ENCODE results near the gene AXL. TPM values are rescaled to one million over a fixed set of nuclear protein-coding genes. Genes with fewer than 3 reads are reported as not detected.
A peak's percentile ranks its signal among the peaks of the same experiment; 100 is the strongest.
"Not testable (repeated sequence)": the region's sequence is repeated elsewhere in the genome, so short reads cannot be mapped to it uniquely, and the experiment has no call there.

Gene AXL
- total RNA-seq, 1 donor from 2014 or later, result 250 TPM

DNA sequence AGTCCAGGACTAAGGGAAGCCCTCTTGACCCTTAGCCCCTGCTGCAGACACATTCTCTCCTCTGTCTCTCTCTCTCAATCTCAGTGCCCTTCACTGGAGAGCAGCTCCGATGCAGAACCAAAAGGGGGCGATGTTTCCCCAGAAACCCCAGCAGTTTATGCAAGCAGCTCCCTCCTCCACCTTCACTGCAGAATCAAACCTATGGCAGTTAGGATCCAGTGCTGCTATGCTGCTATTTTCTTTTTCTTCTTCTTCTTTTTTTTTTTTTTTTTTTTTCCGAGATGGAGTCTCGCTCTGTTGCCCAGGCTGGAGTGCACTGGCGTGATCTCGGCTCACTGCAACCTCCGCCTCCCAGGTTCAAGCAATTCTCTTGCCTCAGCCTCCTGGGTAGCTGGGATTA, 14.7 kb upstream of the AXL start:
- not testable (repeated sequence) for H3K27ac Mint-ChIP-seq (ENCODE audit: unreplicated experiment); H3K27me3 Mint-ChIP-seq (ENCODE audit: unreplicated experiment); H3K4me1 Mint-ChIP-seq (ENCODE audit: unreplicated experiment); H3K9me3 Mint-ChIP-seq (ENCODE audit: unreplicated experiment); H3K36me3 Mint-ChIP-seq (ENCODE audit: unreplicated experiment); H3K4me3 Mint-ChIP-seq (ENCODE audit: unreplicated experiment)
- DNase-seq (ENCODE audit: extremely low spot score, unreplicated experiment), result peak; percentile 93
- TF ChIP-seq, protein P1, sequence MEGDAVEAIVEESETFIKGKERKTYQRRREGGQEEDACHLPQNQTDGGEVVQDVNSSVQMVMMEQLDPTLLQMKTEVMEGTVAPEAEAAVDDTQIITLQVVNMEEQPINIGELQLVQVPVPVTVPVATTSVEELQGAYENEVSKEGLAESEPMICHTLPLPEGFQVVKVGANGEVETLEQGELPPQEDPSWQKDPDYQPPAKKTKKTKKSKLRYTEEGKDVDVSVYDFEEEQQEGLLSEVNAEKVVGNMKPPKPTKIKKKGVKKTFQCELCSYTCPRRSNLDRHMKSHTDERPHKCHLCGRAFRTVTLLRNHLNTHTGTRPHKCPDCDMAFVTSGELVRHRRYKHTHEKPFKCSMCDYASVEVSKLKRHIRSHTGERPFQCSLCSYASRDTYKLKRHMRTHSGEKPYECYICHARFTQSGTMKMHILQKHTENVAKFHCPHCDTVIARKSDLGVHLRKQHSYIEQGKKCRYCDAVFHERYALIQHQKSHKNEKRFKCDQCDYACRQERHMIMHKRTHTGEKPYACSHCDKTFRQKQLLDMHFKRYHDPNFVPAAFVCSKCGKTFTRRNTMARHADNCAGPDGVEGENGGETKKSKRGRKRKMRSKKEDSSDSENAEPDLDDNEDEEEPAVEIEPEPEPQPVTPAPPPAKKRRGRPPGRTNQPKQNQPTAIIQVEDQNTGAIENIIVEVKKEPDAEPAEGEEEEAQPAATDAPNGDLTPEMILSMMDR (IDR thresholded peaks at IDR 0.05), result peak; percentile 93

DNA sequence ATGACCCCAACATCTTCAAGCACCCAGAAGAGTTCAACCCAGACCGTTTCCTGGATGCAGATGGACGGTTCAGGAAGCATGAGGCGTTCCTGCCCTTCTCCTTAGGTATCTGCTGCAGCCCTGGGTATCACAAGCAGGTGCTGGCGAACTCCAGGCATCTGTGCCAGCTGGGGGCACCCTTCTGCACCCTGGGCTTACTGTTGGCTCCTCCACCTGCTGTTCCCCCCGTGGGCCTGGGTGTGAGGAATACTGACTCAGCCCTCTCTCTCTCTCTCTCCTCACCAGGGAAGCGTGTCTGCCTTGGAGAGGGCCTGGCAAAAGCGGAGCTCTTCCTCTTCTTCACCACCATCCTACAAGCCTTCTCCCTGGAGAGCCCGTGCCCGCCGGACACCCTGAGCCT, 13.0 kb upstream of the AXL start:
- H3K9me3 Mint-ChIP-seq (ENCODE audit: unreplicated experiment), result no peaks in the 10 kb centered on the region
- TF ChIP-seq, protein P1 (IDR thresholded peaks at IDR 0.05), result no peak
- no peak overlapping the region for H3K27ac Mint-ChIP-seq (ENCODE audit: unreplicated experiment)
- no peak for DNase-seq (ENCODE audit: extremely low spot score, unreplicated experiment)
- H3K4me3 Mint-ChIP-seq (ENCODE audit: unreplicated experiment), result no peak overlapping the region
- no peaks in the 10 kb centered on the region for H3K27me3 Mint-ChIP-seq (ENCODE audit: unreplicated experiment)
- no peaks in the 10 kb centered on the region for H3K36me3 Mint-ChIP-seq (ENCODE audit: unreplicated experiment)
- peaks cover 1% of the 10 kb centered on the region for H3K4me1 Mint-ChIP-seq (ENCODE audit: unreplicated experiment)

DNA sequence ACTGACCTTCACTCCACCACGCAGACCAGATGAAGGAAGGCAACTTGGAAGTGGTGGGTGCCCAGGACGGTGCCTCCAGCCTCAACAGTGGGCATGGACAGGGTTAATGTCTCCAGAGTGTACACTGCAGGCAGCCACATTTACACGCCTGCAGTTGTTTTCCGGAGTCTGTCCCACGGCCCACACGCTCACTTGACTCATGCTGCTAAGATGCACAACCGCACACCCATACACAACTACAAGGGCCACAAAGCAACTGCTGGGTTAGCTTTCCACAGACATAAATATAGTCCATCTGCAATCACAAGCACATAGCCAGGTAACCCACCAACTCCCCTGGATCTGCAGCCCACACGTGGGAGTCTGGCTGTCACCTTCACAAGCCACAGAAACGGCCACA, 12.6 kb upstream of the AXL start:
- no peak overlapping the region for H3K4me3 Mint-ChIP-seq (ENCODE audit: unreplicated experiment)
- TF ChIP-seq, protein P1 (IDR thresholded peaks at IDR 0.05), result no peak
- no peak overlapping the region for H3K27ac Mint-ChIP-seq (ENCODE audit: unreplicated experiment)
- no peaks in the 10 kb centered on the region for H3K4me1 Mint-ChIP-seq (ENCODE audit: unreplicated experiment)
- H3K36me3 Mint-ChIP-seq (ENCODE audit: unreplicated experiment), result no peaks in the 10 kb centered on the region
- H3K9me3 Mint-ChIP-seq (ENCODE audit: unreplicated experiment), result no peaks in the 10 kb centered on the region
- H3K27me3 Mint-ChIP-seq (ENCODE audit: unreplicated experiment), result no peaks in the 10 kb centered on the region
- DNase-seq (ENCODE audit: extremely low spot score, unreplicated experiment), result no peak

DNA sequence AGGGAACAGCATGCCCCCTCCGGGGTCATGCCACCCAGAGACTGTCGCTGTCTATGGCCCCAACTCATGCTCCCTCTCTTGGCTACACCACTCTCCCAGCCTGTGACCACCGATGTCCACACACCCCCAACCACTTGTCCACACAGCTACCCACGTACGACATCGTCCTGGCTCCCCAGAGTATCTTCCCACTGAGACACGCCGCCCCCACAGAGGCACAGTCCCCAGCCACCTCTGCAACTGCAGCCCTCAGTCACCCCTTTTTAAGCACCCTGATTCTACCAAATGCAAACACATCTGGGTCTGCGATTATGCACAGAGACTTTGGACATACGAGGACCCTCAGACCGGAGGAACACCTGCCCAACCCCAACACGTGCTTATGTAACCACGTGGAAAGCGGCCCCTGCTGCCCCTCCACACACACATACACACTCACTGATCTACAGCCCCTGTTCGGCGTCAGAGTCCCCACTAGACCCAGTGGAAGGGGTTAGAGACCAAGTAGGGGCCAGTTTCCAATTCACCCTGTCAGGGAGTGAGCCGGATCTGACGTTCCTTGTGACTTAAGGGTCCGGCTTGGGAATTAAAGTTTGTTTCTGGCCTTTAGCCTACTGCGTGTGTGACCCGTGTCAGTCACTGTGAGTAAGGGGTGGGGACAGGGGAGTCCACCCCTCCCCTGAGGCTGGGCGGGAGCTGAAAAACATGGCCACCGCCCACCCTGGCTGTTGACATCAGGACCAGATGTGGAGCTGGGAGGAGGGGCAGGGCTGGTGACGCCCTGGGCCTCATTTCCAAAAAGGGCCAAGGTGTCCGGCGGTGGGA, 11.9 kb upstream of the AXL start:
- Mint-ChIP-seq H3K4me1 (ENCODE audit: unreplicated experiment) (no peaks in the 10 kb centered on the region), H3K27ac (ENCODE audit: unreplicated experiment) (no peak overlapping the region), H3K36me3 (ENCODE audit: unreplicated experiment) (no peaks in the 10 kb centered on the region), H3K9me3 (ENCODE audit: unreplicated experiment) (no peaks in the 10 kb centered on the region), H3K4me3 (ENCODE audit: unreplicated experiment) (no peak overlapping the region), H3K27me3 (ENCODE audit: unreplicated experiment) (no peaks in the 10 kb centered on the region)
- TF ChIP-seq, protein P1 (IDR thresholded peaks at IDR 0.05), result no peak
- no peak for DNase-seq (ENCODE audit: extremely low spot score, unreplicated experiment)

DNA sequence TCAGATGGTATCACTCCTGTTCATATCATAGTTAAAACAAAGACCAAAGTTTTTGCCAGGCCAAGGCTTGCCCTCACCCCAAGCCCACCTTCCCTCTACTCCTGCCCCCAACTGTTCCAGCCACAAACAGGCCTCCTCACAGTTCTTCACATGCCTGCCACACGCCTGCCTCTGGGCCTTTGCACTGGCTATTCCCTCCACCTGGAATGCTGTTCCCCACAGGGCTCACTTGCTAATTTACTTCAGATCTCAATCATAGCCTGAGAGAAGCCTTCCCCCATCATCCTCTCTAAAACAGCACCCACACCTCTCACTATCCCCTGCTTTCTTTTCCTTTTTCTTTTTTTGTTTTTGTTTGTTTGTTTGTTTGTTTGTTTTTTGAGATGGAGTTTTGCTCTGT, 4.9 kb upstream of the AXL start:
- TF ChIP-seq, protein P1 (IDR thresholded peaks at IDR 0.05), result no peak
- Mint-ChIP-seq H3K27me3 (ENCODE audit: unreplicated experiment) (no peaks in the 10 kb centered on the region), H3K4me3 (ENCODE audit: unreplicated experiment) (no peak overlapping the region), H3K4me1 (ENCODE audit: unreplicated experiment) (peaks cover 16% of the 10 kb centered on the region), H3K9me3 (ENCODE audit: unreplicated experiment) (no peaks in the 10 kb centered on the region), H3K36me3 (ENCODE audit: unreplicated experiment) (no peaks in the 10 kb centered on the region), H3K27ac (ENCODE audit: unreplicated experiment) (no peak overlapping the region)
- no peak for DNase-seq (ENCODE audit: extremely low spot score, unreplicated experiment)

All from osteocyte (in vitro differentiated cells).